GM19239 (cell line): Measurements from ENCODE around the gene CEP112.
"Not testable (repeated sequence)": the region's sequence is repeated elsewhere in the genome, so short reads cannot be mapped to it uniquely, and the experiment has no call there.

ENCODE experiments used
- DNase-seq: peaks from one replicate; pipeline ENCODE4 v3.0.0; 2011; ENCODE audit warnings: low spot score; ENCODE audit not compliant: insufficient read length
- FAIRE-seq: peaks from 2 replicates; lab custom pipeline; 2011; peaks lifted over from hg19 to GRCh38; lab: Jason Lieb, UNC

CEP112 gene

GRCh38 chr17:66088173-66088572, 103.8 kb downstream of the CEP112 start:
- DNase-seq (no peak), FAIRE-seq (no peak)

GRCh38 chr17:66087073-66087472, 104.9 kb downstream of the CEP112 start:
- no peak for FAIRE-seq

GRCh38 chr17:66085221-66085620, 106.7 kb downstream of the CEP112 start:
- no peak for DNase-seq
- no peak for FAIRE-seq

More at GRCh38 chr17:66087073-66087472, 104.9 kb downstream of the CEP112 start:
- DNase-seq = no peak

- DNase-seq, FAIRE-seq: not testable (repeated sequence)
Observed at GRCh38 chr17:66080670-66081069, 111.3 kb downstream of the CEP112 start.

- FAIRE-seq = no peak
- DNase-seq = no peak
Observed at GRCh38 chr17:66076546-66077190, 115.3 kb downstream of the CEP112 start.

GRCh38 chr17:66073384-66073783, 118.5 kb downstream of the CEP112 start:
- DNase-seq = no peak
- no peak for FAIRE-seq

- DNase-seq (no peak), FAIRE-seq (no peak)
Observed at GRCh38 chr17:66063686-66064085, 128.2 kb downstream of the CEP112 start.

GRCh38 chr17:66056148-66056547, 135.8 kb downstream of the CEP112 start:
- DNase-seq (no peak), FAIRE-seq (no peak)

GRCh38 chr17:66054242-66054641, 137.7 kb downstream of the CEP112 start:
- FAIRE-seq (no peak), DNase-seq (no peak)

GRCh38 chr17:66044083-66044482, 147.8 kb downstream of the CEP112 start:
- FAIRE-seq = no peak
- DNase-seq = no peak

- DNase-seq (no peak), FAIRE-seq (no peak)
Observed at GRCh38 chr17:66043419-66043818, 148.5 kb downstream of the CEP112 start.

GRCh38 chr17:66040402-66040801, 151.5 kb downstream of the CEP112 start:
- no peak for FAIRE-seq
- no peak for DNase-seq

GRCh38 chr17:66038125-66038524, 153.8 kb downstream of the CEP112 start:
- FAIRE-seq (no peak), DNase-seq (no peak)

- DNase-seq (no peak), FAIRE-seq (no peak)
Observed at GRCh38 chr17:66037221-66037620, 154.7 kb downstream of the CEP112 start.

- no peak for FAIRE-seq
Observed at GRCh38 chr17:66032082-66032712, 159.7 kb downstream of the CEP112 start.

GRCh38 chr17:66025551-66025950, 166.4 kb downstream of the CEP112 start:
- DNase-seq (no peak), FAIRE-seq (no peak)

More at GRCh38 chr17:66032082-66032712, 159.7 kb downstream of the CEP112 start:
- no peak for DNase-seq

GRCh38 chr17:66021757-66022156, 170.2 kb downstream of the CEP112 start:
- no peak for FAIRE-seq
- no peak for DNase-seq

GRCh38 chr17:66018786-66019185, 173.1 kb downstream of the CEP112 start:
- no peak for FAIRE-seq
- DNase-seq = no peak

- DNase-seq = no peak
- FAIRE-seq = no peak
Observed at GRCh38 chr17:66016231-66016630, 175.7 kb downstream of the CEP112 start.

GRCh38 chr17:66008680-66009079, 183.3 kb downstream of the CEP112 start:
- FAIRE-seq (no peak), DNase-seq (no peak)

- FAIRE-seq (no peak), DNase-seq (no peak)
Observed at GRCh38 chr17:66006654-66007053, 185.3 kb downstream of the CEP112 start.

GRCh38 chr17:66002812-66003211, 189.1 kb downstream of the CEP112 start:
- no peak for DNase-seq
- FAIRE-seq = no peak
